ENCODE results near the gene INO80E.

DNA sequence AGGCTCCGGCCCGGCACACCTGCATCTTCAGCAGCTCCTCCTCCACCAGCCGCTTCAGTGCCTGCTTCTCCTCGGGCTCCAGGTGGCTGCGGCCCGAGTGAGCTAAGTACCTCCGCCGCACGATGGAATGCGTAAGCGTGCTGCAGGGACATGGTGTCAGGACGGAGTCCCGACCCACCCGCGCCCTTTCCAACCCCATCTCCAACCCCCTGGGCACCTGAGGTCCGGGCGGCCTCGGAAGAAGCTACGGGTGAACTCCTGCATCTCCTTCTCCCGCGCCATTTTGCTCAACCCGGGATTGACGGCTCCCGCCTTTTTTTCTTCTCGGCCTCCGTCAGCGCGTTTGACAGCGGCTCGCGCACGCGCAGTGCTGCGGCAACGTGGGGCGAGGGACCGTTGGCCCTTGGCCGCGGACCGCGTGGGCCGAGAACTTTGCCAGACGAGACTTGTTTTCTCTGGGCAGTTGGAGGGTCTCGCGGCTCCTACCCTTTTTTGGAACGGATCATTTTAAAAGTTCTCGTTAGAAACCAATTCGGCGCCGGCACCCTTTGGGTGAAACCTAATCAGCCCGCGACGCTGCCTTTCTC lies 624 bp upstream of the INO80E start, which contains the start of gene HIRIP3:
- TF ChIP-seq, protein P1, sequence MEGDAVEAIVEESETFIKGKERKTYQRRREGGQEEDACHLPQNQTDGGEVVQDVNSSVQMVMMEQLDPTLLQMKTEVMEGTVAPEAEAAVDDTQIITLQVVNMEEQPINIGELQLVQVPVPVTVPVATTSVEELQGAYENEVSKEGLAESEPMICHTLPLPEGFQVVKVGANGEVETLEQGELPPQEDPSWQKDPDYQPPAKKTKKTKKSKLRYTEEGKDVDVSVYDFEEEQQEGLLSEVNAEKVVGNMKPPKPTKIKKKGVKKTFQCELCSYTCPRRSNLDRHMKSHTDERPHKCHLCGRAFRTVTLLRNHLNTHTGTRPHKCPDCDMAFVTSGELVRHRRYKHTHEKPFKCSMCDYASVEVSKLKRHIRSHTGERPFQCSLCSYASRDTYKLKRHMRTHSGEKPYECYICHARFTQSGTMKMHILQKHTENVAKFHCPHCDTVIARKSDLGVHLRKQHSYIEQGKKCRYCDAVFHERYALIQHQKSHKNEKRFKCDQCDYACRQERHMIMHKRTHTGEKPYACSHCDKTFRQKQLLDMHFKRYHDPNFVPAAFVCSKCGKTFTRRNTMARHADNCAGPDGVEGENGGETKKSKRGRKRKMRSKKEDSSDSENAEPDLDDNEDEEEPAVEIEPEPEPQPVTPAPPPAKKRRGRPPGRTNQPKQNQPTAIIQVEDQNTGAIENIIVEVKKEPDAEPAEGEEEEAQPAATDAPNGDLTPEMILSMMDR (IDR thresholded peaks at IDR 0.05): no peak
- TF ChIP-seq ZFX (IDR thresholded peaks at IDR 0.05; ENCODE audit: borderline replicate concordance): no peak

Data from 22Rv1 (cell line).